Coronary artery (tissue), 2 donors: Measurements from ENCODE around the gene MORC3.

Experiments
- DNase-seq: peaks from one replicate; pipeline ENCODE4 v3.0.0-alpha.2; 2017; ENCODE audit warnings: low spot score
- H3K27ac ChIP-seq, 2 donors: fragments of 200-600 bp; sonication (generic); one replicate each; pipeline ENCODE4 v1.5.1; 2016 to 2019
- H3K4me3 ChIP-seq: fragments of 200-600 bp; sonication (generic); 2 replicates; pipeline ENCODE4 v1.5.1; 2016; ENCODE audit warnings: mild to moderate bottlenecking, moderate library complexity
- TF ChIP-seq, protein P1 (sequence below): fragments of 200-600 bp; sonication (generic); IDR thresholded peaks from one replicate; pipeline ENCODE4 v1.5.1; 2019; ENCODE audit warnings: antibody characterized with exemption

Gene MORC3

DNA sequence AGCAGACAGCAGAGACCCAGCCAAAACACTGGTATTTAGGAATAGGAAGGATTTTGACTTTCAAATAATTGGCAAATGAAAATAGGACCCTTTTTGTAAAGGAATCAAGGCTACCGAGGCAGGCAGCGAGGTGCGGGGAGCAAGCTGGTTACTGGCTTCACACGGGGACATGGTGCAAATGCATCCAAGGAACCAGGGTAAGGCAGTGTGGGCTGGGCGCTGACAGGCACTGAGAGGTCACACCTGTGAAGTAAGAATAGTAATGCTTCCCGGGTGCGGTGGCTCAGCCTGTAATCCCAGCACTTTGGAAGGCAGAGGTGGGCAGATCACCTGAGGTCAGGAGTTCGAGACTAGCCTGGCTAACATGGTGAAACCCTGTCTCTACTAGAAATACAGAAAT is 80.7 kb downstream of the MORC3 start:
- TF ChIP-seq, protein P1, sequence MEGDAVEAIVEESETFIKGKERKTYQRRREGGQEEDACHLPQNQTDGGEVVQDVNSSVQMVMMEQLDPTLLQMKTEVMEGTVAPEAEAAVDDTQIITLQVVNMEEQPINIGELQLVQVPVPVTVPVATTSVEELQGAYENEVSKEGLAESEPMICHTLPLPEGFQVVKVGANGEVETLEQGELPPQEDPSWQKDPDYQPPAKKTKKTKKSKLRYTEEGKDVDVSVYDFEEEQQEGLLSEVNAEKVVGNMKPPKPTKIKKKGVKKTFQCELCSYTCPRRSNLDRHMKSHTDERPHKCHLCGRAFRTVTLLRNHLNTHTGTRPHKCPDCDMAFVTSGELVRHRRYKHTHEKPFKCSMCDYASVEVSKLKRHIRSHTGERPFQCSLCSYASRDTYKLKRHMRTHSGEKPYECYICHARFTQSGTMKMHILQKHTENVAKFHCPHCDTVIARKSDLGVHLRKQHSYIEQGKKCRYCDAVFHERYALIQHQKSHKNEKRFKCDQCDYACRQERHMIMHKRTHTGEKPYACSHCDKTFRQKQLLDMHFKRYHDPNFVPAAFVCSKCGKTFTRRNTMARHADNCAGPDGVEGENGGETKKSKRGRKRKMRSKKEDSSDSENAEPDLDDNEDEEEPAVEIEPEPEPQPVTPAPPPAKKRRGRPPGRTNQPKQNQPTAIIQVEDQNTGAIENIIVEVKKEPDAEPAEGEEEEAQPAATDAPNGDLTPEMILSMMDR = no peak
- Histone ChIP-seq H3K27ac (no peak overlapping the region), H3K4me3 (no peak overlapping the region)
- no peak for DNase-seq

DNA sequence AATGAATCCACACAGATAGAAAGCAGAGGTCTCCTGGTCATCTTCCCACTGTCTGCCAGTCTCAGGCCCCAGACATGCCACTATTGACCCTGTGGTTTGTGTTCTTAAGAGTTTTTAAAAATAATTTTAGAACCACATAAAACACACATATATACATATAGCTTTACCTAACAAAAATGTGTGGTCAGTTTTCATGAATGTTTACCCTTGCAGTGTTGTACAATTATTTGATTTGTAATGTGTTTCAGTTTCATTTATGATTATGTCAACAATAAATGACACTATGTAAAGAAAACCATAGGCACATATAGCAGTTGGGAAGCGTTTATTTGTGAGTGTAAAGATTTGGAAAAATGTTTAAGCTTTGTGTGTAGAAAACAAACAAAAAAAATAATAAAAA is 82.3 kb downstream of the MORC3 start:
- TF ChIP-seq, protein P1 = no peak
- no peak for DNase-seq
- Histone ChIP-seq H3K27ac (no peak overlapping the region), H3K4me3 (no peak overlapping the region)

DNA sequence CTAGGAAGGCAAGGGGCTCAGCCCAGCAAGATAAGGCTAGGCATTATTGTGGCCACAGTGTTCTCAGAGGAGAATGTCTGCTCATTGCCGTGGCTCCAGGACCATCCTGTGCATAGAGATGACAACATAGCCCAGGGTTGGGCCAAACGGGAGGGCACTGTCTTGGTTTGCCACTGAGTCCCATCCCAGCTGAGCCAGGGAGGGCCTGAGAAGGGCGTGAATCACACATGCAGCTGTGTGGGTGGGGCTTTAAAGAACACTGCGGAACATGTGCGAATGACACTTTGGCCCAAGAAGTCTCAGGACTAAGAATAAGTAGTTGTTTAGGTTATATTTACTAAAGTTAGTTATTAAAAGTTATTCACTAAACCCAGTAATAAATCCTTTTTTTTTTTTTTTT is 83.7 kb downstream of the MORC3 start:
- TF ChIP-seq, protein P1 = no peak
- no peak overlapping the region for H3K27ac ChIP-seq
- H3K4me3 ChIP-seq = no peak overlapping the region
- no peak for DNase-seq

DNA sequence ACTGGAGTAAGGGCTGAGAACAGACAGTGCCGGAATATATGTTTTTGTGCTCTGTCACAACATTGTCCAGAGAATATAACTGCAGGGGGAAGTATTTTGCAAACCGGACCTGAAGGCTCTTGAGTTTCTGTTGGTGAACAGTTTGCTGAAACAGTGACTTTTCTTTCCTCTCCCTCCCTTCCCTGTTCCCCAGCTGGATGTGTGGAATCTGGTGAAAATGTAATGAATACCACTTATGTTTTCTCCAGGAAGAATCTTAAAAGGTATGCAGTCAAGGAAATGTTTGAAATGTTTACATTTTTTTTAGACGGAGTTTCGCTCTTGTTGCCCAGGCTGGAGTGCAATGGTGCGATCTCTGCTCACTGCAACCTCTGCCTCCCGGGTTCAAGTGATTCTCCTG is 88.6 kb downstream of the MORC3 start:
- Histone ChIP-seq H3K4me3 (no peak overlapping the region), H3K27ac (no peak overlapping the region)
- TF ChIP-seq, protein P1 = no peak
- DNase-seq = no peak

DNA sequence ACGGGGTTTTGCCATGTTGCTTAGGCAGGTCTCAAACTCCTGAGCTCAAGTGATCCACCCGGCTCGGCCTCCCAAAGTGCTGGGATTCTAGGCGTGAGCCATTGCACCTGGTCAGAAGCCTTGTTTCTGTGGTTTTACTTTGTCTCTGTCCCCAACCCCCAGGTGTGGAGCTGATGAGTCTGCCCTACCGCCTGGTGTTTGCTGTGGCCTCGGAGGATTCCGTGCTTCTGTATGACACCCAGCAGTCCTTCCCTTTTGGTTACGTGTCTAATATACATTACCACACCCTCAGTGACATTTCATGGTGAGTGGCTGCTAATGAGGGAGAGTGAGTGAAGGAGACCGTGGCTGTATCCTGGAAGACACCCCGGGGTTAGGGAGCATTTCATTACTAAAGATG is 91.3 kb downstream of the MORC3 start:
- Histone ChIP-seq H3K4me3 (no peak overlapping the region), H3K27ac (no peak overlapping the region)
- TF ChIP-seq, protein P1 = no peak
- DNase-seq = no peak

DNA sequence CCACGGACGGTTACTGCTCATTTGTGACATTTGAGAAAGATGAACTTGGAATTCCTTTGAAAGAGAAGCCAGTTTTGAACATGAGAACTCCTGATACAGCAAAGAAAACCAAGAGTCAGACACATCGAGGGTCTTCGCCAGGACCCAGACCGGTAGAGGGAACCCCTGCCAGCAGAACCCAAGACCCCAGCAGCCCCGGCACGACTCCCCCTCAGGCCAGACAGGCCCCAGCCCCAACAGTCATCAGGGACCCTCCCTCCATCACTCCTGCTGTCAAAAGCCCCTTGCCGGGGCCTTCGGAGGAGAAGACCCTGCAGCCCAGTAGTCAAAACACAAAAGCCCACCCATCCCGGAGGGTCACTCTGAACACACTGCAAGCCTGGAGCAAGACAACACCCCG is 92.9 kb downstream of the MORC3 start:
- no peak for DNase-seq
- TF ChIP-seq, protein P1 = no peak
- Histone ChIP-seq H3K4me3 (no peak overlapping the region), H3K27ac (no peak overlapping the region)

DNA sequence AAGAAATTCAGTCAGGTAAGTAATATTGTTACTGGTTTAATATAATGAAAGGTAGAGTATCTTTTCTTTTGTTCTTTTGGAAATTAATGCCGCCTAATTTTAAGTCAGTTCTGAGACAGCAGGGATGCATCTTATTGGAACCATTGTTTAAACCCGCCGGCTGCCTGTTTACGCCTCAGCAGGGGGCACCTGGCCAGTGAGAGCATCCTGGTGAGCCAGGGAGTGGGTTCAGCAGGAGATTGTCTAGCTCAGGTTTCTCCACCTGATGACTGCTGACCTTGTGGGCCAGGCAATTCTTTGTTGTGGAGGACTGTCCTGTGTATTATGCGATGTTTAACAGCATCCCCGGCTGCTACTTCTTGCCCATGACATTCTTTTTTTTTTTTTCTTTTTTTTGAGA is 95.4 kb downstream of the MORC3 start:
- TF ChIP-seq, protein P1 = no peak
- no peak for DNase-seq

More for the DNA sequence above, 95.4 kb downstream of the MORC3 start:
- no peak overlapping the region for H3K27ac ChIP-seq
- H3K4me3 ChIP-seq = no peak overlapping the region
